Testis (tissue), 3 donors: Measurements from ENCODE around the gene NCOA6. TPM values are rescaled to one million over a fixed set of nuclear protein-coding genes. Genes with fewer than 3 reads are reported as not detected.

ENCODE experiments used
- DNase-seq: peaks from one replicate; pipeline ENCODE4 v3.0.0-alpha.2; 2019
- H3K27ac ChIP-seq, 2 donors: fragments of 200-600 bp; sonication (generic); one replicate each; pipeline ENCODE4 v1.5.1; 2019
- H3K27me3 ChIP-seq: fragments of 200-600 bp; sonication (generic); one replicate; pipeline ENCODE4 v1.5.1; 2019
- H3K36me3 ChIP-seq: fragments of 200-600 bp; sonication (generic); one replicate; pipeline ENCODE4 v1.5.1; 2017; ENCODE audit warnings: low read depth; ENCODE audit errors: missing control alignments
- H3K4me1 ChIP-seq: fragments of 200-600 bp; sonication (generic); one replicate; pipeline ENCODE4 v1.5.1; 2019
- H3K4me3 ChIP-seq, 2 donors: fragments of 200-600 bp; sonication (generic); one replicate each; pipeline ENCODE4 v1.5.1; 2017 to 2019
- H3K9me3 ChIP-seq: fragments of 200-600 bp; sonication (generic); one replicate; pipeline ENCODE4 v1.5.1; 2017
- CTCF ChIP-seq, 3 experiments: fragments of 450-650 bp in 2 of 3; fragments of 200-600 bp in 1 of 3; sonication (generic) in 1 of 3; IDR thresholded peaks; one replicate each; pipeline ENCODE4 v1.5.1; 2016 to 2019; ENCODE audit warnings: antibody characterized with exemption in 3 of 3, mild to moderate bottlenecking in 2 of 3, moderate library complexity in 1 of 3
- POLR2A ChIP-seq: fragments of 450-650 bp; IDR thresholded peaks from one replicate; pipeline ENCODE4 v1.6.1; 2017; ENCODE audit warnings: antibody characterized with exemption, mild to moderate bottlenecking, moderate library complexity
- WGBS, 2 donors: methylation state at CpG; one replicate each; pipeline ENCODE4 v1.1.5; 2018; 5-methylcytosine and 5-hydroxymethylcytosine counted together
- intact Hi-C: fragments of 100-400 bp; cut with DNase I; formaldehyde crosslinking; loops from one replicate; pipeline ENCODE4 v1.15.1; 2023; ENCODE audit warnings: low total_unique reads
- polyA plus RNA-seq: library from polyadenylated mRNA; stranded (reverse); fragments of 350-450 nt; fragmentation: Illumina TruSeq; extraction: RNeasy Lipid Tissue Mini Kit (QIAGEN cat#74804); gene quantifications from one replicate; pipeline ENCODE4 v1.2.3, GENCODE V29; 2014; ENCODE audit warnings: low read depth, low replicate concordance; ENCODE audit not compliant: insufficient read depth
- total RNA-seq, 2 donors: library from RNA; depleted of rRNA; stranded (reverse); fragments of >200 nt; gene quantifications; one replicate each; pipeline ENCODE4 v1.2.3, GENCODE V29; 2016

Gene NCOA6
- total and polyA plus RNA-seq, 3 donors from 2014 or later: 45.2 to 54.4 (median 48.1) TPM

- Histone ChIP-seq H3K4me1 (peaks cover 3% of the 10 kb centered on the region), H3K27ac (no peak overlapping the region), H3K36me3 (no peaks in the 10 kb centered on the region), H3K27me3 (no peaks in the 10 kb centered on the region), H3K4me3 (no peak overlapping the region), H3K9me3 (no peaks in the 10 kb centered on the region)
- no peak for DNase-seq
- intact Hi-C loops: no loop called here
- 91 to 95% methylated on average over 3 of the region's 3 CpGs for WGBS, 2 donors
- TF ChIP-seq POLR2A: no peak
- no peak for TF ChIP-seq CTCF (IDR thresholded peaks at IDR 0.05)
Observed at GRCh38 chr20:34744340-34744739, 81.1 kb downstream of the NCOA6 start.

- no peak overlapping the region for H3K27ac ChIP-seq
- no peaks in the 10 kb centered on the region for H3K36me3 ChIP-seq
Observed at GRCh38 chr20:34743039-34743438, 82.4 kb downstream of the NCOA6 start.

GRCh38 chr20:34736106-34736735, 89.2 kb downstream of the NCOA6 start:
- Histone ChIP-seq H3K27ac (no peak overlapping the region), H3K4me1 (no peaks in the 10 kb centered on the region), H3K9me3 (no peaks in the 10 kb centered on the region), H3K36me3 (no peaks in the 10 kb centered on the region), H3K27me3 (no peaks in the 10 kb centered on the region), H3K4me3 (no peak overlapping the region)
- no peak for DNase-seq
- intact Hi-C loops: no loop called here
- TF ChIP-seq POLR2A: no peak
- WGBS, 2 donors: 84 to 87% methylated on average over 6 of the region's 6 CpGs

More at GRCh38 chr20:34743039-34743438, 82.4 kb downstream of the NCOA6 start:
- peaks cover 3% of the 10 kb centered on the region for H3K4me1 ChIP-seq
- no peak overlapping the region for H3K4me3 ChIP-seq
- intact Hi-C loops: no loop called here
- no peak for DNase-seq
- 92% methylated on average over 1 of the region's 1 CpG; no CpG with 5 or more reads in 1 of the 2 donors for WGBS, 2 donors
- H3K27me3 ChIP-seq: no peaks in the 10 kb centered on the region
- TF ChIP-seq POLR2A: no peak
- no peak for TF ChIP-seq CTCF (IDR thresholded peaks at IDR 0.05)
- H3K9me3 ChIP-seq: no peaks in the 10 kb centered on the region

- Histone ChIP-seq H3K4me1 (no peaks in the 10 kb centered on the region), H3K36me3 (no peaks in the 10 kb centered on the region), H3K9me3 (no peaks in the 10 kb centered on the region), H3K27me3 (no peaks in the 10 kb centered on the region), H3K4me3 (no peak overlapping the region), H3K27ac (no peak overlapping the region)
- DNase-seq: no peak
- intact Hi-C loops: no loop called here
- TF ChIP-seq POLR2A: no peak
- TF ChIP-seq CTCF (IDR thresholded peaks at IDR 0.05): no peak
- 86 to 87% methylated on average over 1 of the region's 1 CpG for WGBS, 2 donors
Observed at GRCh38 chr20:34732523-34732922, 92.9 kb downstream of the NCOA6 start.

GRCh38 chr20:34729416-34729815, 96.0 kb downstream of the NCOA6 start:
- no peak overlapping the region for H3K4me3 ChIP-seq
- no peak for TF ChIP-seq POLR2A
- TF ChIP-seq CTCF (IDR thresholded peaks at IDR 0.05): no peak
- no peaks in the 10 kb centered on the region for H3K36me3 ChIP-seq
- 78 to 86% methylated on average over 2 of the region's 2 CpGs for WGBS, 2 donors
- no peaks in the 10 kb centered on the region for H3K27me3 ChIP-seq
- no peaks in the 10 kb centered on the region for H3K9me3 ChIP-seq
- intact Hi-C loops: no loop called here
- H3K27ac ChIP-seq: no peak overlapping the region
- no peak for DNase-seq
- no peaks in the 10 kb centered on the region for H3K4me1 ChIP-seq
